SIG-M5 treated with dmso at 0.1 percent for 504 hours (cell line): ENCODE measurements around the gene VWF.

Source experiments
- DNase-seq: peaks from one replicate; lab custom pipeline; 2025; ENCODE audit not compliant: unreplicated experiment; lab: John Stamatoyannopoulos, UW

VWF gene

DNA sequence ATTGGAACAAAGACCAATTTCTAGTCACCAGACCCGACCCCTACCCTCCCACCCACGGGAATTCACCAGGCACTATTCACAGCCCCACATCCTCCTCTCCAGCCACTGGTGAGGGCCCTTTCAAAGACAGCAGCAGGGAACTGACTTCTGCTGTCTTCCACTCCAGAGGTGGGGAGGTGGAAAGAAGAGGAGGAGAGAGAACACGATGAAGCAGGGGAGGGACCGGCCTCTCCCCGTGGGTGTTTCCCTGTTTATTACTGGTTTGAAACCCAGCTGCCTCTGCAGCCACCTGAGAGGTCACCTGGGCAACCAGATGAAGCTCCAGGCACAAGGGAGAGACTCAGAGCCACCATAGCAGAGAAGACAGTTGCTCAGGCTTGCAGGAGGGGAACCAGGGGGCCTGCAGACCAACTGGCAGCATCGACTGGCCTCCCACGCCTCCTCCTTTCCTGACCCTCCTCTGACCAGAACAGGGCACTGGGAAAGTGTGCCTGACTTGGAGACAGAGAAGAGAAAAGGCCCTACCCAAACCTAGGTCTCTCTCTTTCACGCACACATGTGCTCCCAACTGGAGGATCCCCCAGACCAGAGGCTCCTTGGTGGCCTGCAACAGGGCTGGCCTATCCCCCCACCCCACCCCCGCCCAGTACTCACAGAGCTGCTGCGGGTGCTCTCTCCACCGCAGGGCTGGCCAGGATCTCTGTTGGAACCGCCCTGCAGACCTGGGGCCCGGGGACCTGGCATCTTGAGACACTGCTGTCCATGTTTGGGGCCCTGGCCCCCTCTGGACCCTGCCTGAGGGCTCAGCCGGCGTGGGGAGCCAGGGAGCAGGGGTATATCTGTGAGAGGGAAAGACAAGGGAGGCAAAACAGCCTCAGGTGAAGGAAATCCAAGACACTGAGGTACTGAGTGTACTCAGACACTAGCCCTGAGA is 202.2 kb downstream of the VWF start:
- no peak for DNase-seq

DNA sequence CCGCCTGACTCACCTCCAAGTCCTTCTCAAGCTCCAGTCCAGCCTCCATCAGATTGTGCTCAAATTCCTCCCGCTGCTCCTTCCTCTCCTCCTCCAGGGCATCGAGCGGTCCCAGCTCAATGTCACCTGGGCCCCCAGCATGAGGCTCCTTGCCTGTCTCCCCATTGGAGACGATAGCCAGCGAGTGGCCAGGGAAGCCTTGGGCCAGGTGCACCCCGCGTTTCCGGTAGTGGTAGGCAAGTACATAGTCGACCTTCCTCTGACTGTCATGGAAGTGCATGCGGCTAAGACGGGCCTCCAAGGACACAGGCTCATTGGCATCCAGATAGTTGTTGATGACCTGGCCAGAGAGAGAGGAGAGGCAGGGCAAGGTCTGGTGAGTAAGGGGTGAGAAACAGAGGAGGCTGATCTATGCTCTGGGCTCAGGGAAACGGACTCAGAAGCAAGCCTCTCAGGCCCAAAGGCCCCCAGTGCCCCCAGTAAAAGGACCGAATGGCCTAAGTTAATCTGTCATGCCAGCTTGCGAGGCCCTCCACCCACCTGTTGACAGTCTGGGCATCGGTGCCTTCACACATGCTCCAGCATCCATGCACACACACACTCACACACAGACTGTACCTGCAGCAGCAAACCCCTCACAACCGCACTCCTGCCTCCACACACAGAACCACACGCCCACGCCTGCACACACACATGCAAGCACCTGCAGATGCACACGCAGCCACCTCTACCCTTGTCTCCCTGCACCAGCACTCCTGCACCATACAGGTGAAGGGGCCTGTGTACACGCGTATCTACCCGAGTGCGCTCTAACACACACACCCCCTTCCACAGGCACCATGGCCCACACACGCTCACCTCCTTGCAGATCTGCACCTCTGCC is 203.2 kb downstream of the VWF start:
- DNase-seq: no peak

DNA sequence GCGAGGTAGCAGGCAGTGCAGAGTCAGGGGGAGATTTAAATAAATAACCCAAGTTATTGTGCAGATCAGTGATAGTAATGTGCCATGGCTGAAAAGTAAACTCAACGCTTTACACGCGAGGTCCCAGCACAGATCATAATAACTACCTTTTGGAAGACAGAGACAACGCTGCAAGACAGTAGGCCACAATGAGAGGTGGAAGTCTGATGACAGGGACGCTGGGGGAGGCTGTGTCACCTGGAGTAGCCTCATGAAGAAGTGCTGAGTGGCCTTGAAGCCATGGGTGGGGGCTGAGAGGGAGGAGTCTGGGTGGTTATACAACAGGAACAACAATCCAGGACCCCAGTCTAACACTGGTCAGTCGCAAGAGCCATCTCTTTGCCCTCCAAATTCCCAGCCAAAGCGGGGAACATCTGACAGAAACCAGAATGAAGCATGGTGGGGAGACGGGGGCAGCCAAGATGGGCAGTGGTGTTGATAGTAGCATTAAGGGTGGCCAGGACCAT is 207.6 kb downstream of the VWF start:
- no peak for DNase-seq

DNA sequence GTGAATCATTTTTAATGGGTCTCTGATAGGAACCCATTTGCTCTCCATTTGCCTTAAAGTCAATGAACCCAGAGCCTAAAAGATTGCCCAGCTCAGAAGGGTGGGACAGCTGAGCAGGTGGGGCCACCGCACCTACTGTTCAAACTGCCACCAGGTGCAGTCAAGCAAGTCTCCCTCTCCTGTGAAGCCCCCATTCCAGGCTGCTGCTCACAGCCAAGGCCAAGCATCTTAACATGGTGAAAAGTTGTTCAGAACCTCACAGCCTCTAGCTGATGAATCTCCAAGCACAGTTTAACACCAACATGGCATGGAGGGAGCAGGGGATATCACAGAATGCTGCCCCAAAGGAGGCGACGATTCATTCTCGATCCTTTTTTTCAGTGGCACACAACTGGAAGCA is 209.0 kb downstream of the VWF start:
- no peak for DNase-seq

DNA sequence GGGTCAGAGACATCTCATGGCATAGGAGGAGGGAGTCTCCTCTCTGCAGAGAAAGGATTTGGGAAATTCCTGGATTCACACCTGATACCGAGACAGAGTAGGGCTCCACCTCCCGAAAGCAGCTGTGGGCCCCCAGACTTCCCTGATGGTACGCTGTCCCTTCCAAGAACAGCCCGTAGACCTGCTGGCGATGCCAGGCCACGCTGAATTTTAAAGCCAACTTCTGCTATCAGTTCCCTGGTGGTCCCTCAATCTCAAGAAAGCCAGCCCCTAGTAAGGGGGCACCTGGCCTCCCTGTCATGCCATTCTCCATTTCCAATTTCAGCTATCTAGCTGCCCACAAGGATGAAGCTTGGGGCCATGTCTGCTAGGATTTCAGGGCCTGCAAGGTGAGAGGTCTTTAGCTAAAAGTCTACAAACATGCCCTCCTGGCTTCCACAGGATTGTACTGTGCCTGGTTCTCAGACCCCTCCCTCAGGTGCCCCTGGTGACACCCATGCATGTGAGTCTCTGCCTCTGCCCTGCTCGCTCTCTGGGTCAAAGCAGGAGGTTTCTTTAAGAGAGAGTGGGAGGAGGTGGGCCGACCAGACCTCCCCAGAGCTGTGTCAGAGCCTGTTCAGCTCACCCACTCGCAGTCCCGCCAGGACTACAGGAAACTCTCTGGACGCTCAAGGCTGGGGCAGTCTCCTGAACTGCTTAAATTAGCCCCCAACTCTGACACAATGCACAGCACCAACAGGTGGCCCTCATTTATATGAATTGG is 209.9 kb downstream of the VWF start:
- DNase-seq: no peak

DNA sequence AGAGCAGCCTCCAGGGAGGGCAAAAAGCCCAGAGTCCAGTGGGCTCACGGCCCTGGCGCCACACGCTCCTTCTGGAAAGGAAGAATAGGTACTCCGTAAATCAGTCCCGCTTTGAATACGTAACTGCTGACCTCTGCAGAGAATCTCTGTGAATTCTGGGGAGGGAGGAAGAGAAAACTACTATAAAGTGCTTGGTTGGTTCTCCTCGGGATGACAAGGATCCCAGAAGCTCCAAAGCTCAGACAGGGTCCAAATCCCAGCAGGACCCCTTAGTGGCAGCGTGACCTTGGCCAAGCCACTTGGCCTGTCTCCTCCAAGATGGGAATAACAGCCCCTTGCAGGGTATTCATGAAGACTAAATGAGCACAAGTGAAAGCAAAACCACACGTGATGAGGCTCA is 211.1 kb downstream of the VWF start:
- no peak for DNase-seq

DNA sequence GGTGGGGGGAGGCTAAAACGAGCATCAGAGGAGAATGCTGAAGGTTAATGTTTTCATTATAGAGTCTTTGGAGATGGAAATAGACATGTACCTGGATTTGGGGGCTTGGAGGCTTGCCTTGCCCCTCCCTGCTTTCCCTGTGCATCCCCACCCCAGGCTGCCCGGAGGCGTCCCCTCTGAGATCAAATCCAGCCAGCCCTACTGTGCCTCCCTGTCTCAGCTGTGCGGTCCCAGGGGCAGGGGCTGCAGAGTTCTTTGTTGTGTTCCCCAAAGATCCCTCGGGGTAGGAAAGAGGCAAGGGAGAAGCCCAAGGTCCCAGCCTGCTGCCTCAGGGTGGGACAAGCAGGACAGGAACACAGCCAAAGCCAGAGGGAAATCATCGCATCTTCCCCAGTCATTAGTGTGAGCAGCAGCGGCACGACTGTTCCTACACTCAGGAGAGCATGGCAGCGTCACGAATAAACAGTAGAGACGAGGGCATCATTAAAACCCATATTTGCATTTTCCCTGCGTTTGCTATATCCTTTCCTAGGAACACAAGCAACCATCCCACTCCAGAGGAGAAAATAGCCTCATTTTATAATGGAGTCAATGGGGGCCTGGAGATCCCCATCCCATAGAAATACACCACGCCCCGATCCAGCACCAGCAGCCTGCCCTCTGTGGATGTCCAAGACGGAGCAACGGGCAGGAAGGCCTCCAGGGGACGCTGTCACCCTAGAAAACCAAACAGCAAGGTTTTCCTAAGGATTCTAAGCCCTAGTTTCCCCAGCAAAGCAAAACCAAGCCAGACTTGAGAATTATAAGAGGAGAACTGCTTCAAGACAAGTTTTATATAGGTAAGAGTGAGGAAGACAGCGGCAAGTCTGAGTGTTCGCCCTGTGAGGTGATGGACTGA is 211.8 kb downstream of the VWF start:
- no peak for DNase-seq

DNA sequence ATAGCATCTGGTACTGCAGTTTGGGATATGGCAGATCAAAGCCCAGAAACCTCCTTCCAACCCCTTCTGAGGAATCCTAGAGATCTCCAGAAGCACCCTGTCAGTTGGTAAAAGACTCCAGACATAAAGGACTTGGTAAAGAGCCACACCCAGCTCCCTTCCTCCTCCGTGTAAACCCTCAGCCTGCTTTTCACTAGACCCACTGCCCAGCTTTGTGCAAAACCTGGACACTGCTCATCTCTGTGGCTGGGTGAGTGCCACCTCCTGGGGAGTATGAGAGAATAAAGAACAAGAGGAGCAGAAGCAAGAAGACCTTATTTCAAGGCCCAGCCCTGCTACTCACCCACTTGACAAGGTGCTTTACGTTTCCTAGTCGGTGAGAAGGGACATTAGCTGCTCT is 212.5 kb downstream of the VWF start:
- DNase-seq: no peak

DNA sequence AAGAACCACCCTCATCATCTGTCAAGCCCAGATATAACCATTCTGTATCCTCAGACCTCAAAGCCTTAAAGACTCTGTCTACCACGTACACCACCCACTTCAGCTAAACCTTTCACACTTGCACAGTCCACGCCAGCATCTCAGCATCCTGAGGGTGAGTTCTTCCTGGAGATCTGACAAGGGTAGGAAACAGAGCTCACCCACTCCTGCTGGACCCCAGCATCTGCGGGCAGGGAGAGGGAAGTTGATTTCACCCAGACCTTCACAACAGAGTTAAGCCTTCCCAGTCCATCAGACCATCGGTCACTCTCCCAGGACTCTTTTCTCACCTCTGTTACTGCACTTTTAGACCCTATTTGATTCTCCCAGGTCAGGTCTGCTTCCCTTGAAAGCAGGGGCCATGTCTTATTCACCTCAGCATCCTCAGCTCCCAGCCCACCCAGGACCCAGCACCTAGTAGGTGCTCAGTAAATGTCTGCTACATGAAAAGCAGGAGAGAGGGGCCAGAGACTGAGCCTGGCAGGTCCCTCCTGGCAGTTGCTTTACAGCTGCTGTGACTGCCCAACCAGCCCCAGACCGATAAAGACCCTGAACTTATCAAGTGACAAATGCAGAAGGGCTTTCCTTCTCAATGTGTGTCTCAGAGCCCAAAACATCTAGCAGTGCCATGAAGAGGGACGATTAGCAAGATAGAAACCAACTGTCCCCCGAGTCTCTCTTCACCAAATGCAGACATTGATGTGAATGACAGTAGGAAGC is 213.5 kb downstream of the VWF start:
- DNase-seq: no peak

DNA sequence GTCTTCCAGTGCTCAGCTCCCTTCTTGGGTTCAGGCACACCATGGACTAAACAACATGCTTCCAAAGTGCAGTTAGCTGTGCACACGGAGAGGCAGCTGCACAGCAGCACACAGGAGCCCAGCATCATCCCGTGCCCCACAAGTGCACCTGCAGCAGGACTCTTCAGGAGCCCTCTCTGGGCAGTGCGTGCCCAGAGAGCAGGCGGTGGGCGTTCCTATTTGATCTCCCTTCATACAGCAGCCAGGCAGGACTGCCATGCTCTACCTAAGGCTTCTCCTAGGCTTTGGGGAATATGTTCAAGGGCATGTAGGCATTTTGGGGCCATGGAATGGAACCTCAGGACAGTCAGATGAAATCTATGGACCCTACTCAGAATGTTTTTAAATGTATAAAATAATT is 214.9 kb downstream of the VWF start:
- DNase-seq: no peak

DNA sequence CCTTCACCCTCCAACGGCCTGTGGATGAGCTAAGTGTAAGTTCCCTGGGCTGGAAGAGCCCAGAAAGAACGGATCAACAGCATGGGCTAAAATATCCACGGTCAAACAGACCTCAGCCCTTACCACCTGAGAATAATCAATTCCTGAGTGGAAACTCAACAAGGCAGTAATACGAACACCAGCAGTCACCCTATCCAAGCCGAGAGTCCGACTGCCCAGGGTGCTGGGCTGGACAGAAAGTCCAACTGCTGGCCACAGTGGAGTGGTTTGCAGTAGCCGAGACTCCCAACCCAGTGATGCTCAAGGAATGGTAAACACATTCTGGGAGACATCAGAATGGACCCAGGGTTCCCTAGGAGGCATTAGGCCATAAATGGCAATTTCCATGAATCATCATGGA is 216.2 kb downstream of the VWF start:
- no peak for DNase-seq

DNA sequence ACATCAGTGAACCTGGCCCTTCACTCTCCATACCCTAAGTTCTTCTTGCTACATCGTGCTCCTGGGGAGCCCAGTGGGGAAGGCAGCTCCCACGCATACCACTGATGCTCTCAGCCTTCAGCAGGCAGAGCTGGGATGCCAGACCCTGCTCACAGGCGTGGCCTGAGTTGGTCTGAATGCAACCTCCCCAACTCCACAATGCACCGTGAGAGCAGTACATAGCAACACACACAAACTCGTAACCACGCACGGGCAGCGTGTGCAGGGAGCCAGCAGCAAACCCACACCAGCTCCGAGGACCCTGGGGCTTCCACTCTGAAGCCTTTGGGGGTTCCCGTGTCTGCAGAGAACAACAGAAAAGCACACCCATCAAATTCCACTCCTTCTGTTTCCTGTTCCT is 216.7 kb downstream of the VWF start:
- DNase-seq: no peak

DNA sequence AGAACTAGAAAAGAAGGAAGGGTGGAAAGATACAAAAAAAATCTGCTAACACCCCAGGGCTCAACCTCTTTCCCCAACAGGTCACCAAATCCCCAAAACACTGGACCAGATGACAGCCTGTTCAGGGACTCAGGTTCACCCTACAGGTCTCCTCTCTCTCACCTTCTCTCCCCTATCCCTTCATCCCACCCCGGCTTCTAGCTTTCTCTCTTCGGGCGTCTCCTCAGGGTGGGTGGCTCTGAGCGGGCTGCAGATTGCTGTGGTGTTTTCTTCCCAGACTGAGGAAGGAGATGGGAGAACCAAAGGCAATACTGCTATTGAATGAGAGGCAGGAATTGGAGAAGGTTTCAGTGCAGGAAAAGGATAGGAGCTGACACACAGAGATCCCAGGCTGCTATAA is 218.7 kb downstream of the VWF start:
- DNase-seq: no peak

DNA sequence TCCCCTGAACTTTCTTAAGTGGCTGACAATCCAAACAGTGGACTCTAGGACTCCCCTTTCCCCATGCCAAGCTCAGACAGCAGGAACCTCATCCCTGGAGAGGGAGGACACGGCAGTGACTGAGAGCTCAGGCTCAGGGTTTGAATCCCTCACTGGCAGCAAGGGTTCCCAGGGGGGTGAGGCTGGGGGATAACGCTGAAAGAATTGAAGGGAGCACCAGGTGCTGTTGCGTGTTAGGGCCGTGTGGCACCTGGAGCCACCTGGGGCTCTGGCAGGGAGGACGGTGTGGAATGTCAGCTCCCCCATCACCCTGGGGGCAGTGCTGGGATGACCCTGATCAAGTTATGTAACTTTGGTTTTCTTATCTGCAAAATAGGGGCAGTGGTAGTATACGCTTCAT is 219.5 kb downstream of the VWF start:
- DNase-seq: no peak

DNA sequence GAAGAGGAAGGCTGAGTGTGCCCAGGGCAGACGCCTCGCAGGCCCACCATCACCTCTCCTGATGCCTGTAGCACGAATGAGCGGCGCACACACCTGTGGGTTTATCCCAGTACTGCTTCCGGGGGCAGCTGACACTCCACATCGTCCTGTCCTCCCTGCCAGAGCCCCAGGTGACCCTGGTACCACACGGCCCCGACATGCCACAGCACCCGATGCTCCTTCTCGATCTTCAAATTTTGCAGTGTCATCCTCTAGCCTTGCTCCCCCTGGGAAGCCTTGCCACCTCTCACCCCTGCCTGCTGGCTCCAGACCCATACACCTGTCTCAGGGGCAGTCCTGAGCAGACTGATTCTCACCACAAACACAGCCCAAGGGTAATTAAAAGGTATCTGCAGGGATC is 220.0 kb downstream of the VWF start:
- no peak for DNase-seq

DNA sequence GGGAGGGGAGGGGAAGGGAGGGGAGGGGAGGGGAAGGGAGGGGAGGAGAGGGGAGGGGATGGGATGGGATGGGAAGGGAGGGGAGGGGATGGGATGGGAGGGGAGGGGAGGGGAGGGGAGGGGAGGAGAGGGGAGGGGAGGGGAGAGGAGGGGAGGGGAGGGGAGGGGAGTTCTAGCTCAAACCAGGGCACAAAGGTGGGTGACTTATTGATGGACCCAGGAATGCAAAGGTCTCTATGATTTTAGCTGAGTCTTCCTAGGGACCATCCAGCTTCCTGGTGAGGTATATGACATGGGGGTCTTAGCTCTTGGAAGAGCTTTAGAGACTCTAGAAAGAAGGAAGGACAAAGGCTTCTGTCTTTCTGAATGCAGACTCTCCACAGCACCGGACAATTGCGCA is 221.7 kb downstream of the VWF start:
- no peak for DNase-seq

DNA sequence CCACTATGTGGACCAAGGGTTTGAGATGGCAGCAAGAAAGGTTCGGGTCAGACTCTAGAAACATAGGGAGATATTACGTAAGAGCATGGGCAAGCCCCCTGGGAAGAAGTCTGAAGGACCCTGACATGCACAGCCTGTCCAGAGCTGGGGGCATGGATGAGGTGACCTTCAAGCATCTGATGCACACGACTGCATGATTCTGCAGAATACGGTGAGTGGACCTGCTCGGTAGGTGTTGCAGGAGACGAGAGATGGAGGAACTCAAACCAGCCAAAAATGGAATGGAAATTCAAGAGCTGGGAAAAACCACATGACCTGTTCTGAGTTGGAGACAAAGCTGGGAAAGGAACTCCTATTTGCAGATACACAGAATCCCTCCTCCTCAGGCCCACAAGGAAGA is 223.1 kb downstream of the VWF start:
- no peak for DNase-seq

DNA sequence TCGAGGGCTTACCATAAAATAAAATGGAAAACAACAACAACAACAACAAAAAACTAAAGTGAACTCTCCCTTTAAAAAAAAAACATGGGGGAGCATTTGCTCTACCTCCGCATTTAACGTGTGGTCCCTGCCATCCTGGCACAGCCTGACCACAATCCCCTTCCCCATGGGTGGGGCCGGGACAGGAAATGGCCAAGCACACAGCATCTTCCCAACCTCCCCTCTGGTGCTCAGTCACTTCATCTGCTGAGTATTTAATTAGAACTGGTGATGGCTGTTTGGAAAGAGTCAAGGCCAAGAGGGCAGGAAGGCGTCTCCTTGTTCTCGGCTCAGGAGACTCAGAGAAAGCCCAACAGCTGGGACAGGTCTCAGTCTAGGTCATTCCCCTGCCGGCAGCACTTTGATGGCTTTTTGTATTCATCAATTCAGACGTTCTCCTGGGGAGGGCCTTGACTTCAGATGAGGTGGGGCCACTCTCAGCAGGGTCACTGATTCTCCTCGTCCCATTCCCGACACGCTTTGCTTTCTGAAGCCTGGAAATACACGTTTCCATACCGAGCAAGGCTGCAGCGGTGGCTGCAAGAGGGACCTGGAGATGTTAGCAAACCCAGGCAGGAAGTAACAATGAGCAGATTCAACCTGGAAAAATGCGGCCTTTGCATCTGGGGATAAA is 223.8 kb downstream of the VWF start:
- no peak for DNase-seq

DNA sequence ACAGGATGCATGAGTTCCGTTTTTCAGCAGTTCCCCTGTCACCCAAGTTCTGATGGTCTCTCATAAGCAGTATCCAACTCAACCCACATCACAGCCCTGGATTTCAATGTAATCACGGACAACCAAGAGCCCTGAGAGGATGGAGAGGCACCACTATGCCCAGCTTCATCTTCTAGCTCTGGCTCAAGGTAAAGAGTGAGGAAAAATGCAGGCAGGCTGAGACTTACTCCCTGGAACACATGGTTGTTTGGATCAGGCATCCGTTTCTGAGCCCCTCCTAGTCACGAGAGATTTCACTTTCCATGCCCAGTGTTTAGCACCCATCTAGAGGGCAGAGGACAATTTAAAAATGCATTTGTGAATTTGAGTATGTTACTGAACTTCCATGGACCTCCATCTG is 224.4 kb downstream of the VWF start:
- no peak for DNase-seq
